NCI-H748 (cell line): ENCODE results near the gene FHL1.

ENCODE experiments used
- DNase-seq: peaks from one replicate; lab custom pipeline; 2025; ENCODE audit not compliant: unreplicated experiment; lab: John Stamatoyannopoulos, UW

The FHL1 gene

DNA sequence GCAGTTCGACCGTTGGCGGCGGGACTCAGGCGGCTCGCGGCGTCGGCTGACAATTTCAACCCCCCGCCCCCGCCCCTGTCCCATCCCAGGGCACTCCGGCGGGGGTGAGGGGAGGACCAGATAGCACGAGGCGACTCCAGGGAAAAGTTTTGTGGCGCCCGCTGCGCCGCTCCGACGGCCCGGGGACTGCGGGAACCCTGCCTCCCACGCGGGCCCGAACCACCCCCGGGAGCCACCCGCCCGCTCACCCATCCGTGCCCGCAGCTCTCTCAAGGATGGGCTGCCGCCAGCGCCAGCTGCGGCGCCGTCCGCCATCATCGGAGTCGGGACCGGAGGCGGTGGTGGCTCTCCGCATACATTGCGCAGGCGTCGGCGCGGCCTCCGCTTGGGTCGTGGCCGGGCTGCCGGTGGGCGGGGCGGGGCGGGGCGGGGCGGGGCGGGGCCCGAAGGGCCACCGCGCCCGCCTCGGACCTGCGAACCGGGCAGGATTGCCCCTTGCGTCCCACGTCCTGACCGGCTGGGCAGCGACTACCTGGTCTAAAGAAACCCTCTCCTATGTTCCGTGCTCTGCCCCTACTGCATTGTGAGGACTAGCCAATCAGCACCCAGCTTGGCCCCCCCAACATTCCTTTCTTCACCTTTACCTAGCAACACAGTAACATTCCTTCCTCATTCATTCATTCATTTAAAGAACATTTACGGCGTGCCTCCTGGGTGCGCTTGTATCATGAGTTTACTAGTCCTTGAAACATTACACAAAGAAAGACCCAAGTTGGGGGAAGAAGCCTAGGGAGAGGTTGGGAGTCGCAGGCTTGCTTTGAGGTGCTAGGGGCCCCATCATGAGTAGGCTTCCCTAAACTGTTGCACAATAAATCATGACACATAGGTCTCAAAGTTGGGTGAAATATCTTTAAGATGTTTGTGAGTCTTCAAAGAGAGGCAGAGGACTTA lies 104.0 kb downstream of the FHL1 start, which contains the start of gene MAP7D3:
Gene MAP7D3, minus strand, starts transcription at position 360 of the 951 bp plus-strand sequence. Its CDS starts 42 bp downstream, at position 318.
- peak; percentile 77 for DNase-seq

DNA sequence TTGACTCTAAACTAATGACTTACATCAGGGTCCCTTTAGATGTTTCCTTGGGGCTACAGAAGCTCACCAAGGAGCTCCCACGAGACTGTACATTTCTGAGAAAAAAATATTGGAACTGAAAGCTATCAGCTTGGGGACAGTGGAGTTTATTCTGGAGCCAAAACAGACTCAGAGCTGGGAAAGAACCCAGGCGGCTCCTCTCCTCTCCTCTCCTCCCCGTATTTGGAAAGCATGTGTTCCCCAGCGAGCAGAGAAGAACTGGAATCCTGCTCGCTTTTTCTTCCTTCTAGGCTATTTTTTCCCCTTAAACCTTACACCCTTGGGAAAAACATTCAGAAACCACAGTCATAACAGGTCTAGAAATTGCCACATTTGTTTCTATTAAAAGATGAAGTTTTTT lies 108.2 kb downstream of the FHL1 start:
- no peak for DNase-seq

DNA sequence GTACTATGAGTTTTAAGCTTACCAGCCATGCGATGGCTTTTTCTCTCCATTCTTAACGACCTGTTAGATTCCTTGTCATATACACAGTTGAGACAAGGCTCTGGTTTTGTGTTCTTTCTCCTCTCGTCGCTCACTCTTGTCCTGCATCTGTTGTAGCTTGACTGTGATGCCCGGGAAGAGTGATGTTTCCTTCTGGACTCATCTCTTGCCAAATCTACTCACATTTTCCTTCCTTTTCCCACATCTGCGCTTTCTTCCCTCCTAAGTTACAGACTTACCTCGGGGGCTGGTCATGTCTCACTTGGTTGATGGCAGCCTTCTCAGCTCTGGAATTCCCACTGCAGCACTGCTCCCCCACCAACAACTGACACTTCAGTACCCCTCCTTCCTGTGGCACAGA lies 108.7 kb downstream of the FHL1 start:
- DNase-seq = no peak

DNA sequence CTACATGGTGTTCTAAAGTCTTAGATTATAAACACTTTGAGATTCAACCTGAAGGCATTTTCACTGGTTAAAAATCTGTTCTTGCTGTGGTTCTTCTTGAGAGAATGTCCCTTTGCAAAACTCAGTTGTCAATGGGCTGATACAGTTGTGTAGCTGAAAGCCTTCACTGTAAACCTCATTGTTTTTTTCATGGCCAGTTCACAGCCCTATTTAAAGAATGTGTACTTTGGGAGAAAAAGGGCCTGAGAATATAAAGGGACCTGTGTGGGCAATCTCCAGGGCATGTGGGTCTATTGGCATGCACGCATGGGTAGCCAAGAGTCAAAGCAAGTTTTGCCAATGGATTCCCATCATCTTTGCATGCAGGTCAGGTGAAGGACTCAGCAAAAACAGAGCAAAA lies 111.6 kb downstream of the FHL1 start:
- no peak for DNase-seq

DNA sequence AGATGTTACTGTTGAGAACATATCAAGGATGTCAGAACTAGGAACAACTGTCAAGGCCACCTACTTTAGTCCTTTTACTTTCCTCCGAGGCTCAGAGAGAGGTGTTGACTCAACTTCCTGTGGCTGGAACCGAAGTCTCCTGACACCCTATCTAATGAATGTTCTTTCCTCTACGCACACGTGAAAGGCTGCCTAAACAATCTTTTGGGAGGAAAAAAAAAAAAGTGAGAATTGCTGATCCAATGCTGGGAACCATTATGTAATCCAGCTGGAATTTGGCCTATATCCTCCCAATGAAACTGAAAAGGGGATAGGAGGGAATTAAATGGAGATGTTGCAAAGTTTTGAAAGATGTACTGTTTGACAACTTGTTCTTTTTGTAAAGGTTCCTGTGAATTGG lies 112.2 kb downstream of the FHL1 start:
- DNase-seq = no peak

DNA sequence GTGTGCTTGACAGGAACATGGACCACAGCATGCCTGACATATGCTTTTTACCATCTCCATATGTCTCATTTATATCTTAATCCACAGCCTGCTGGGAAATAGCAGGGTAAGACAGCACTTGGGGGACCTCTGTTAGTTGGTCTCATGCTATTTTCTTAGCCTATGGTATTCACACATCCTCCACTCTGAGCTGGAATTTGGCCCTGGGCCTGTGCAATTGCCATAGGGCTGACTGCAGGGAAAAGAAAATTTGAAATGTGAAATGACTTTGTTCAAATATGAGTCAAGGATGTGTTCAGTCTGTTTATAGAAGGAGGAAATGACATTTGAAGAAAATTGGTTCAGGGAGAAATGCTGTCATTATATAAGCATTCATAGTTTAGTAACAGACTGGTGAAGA lies 113.4 kb downstream of the FHL1 start:
- DNase-seq = no peak
